Transverse colon (tissue), 4 donors: ENCODE results near the gene MYO9A. TPM values are rescaled to one million over a fixed set of nuclear protein-coding genes. Genes with fewer than 3 reads are reported as not detected.

Experiments
- DNase-seq: peaks from one replicate; pipeline ENCODE4 v3.0.0-alpha.2; 2019
- H3K27ac ChIP-seq, 4 donors: fragments of 200-600 bp; sonication (generic); 2 replicates each; pipeline ENCODE4 v1.5.1; 2016 to 2018; ENCODE audit warnings: inconsistent platforms in 4 of 4
- H3K27me3 ChIP-seq: fragments of 200-600 bp; sonication (generic); 2 replicates; pipeline ENCODE4 v1.5.1; 2017; ENCODE audit warnings: inconsistent platforms
- H3K36me3 ChIP-seq, 4 donors: fragments of 200-600 bp; sonication (generic); 2 replicates each; pipeline ENCODE4 v1.5.1; 2017 to 2019; ENCODE audit warnings: inconsistent platforms in 4 of 4
- H3K4me1 ChIP-seq, 4 donors: fragments of 200-600 bp; sonication (generic); 2 replicates each; pipeline ENCODE4 v1.5.1; 2017 to 2020; ENCODE audit warnings: inconsistent platforms in 4 of 4
- H3K4me3 ChIP-seq, 4 donors: fragments of 200-600 bp; sonication (generic); 1 replicate in 1 of 4; 2 replicates in 3 of 4; pipeline versions ENCODE4 v1.5.1 to v1.6.1; 2017 to 2019; ENCODE audit warnings: inconsistent platforms in 4 of 4
- H3K9me3 ChIP-seq, 2 donors: fragments of 200-600 bp; sonication (generic); 2 replicates each; pipeline ENCODE4 v1.5.1; 2017 to 2019; ENCODE audit warnings: inconsistent platforms in 2 of 2
- EP300 ChIP-seq: sonication (generic); formaldehyde crosslinking; IDR thresholded peaks from one replicate; pipeline ENCODE4 v1.6.1; 2017; ENCODE audit warnings: antibody characterized with exemption, low read depth
- POLR2A ChIP-seq: fragments of 450-650 bp; IDR thresholded peaks from one replicate; pipeline ENCODE4 v1.6.1; 2016; ENCODE audit warnings: antibody characterized with exemption, mild to moderate bottlenecking, moderate library complexity
- POLR2AphosphoS5 ChIP-seq, 3 donors: sonication (generic); formaldehyde crosslinking; IDR thresholded peaks; one replicate each; pipeline ENCODE4 v1.6.1; 2016; ENCODE audit warnings: antibody characterized with exemption in 3 of 3
- WGBS, 2 donors: methylation state at CpG; one replicate each; pipeline ENCODE4 v1.1.5; 2018; ENCODE audit warnings: low coverage in 1 of 2; 5-methylcytosine and 5-hydroxymethylcytosine counted together
- in situ Hi-C, 4 donors: fragments of 200-750 bp; cut with MboI; loops; one replicate each; pipeline versions ENCODE4 v1.15.0 to v1.15.1; 2017; ENCODE audit warnings: low sequenced_read_pairs in 3 of 4, low pct_ligation_motif_present in 1 of 4, low pct_unique_long_range_greater_than_20kb in 1 of 4
- intact Hi-C: fragments of 100-400 bp; cut with DNase I; formaldehyde crosslinking; loops from one replicate; pipeline ENCODE4 v1.15.1; 2023; ENCODE audit warnings: low total_unique reads
- total RNA-seq, 4 donors: library from RNA; depleted of rRNA; stranded (reverse); fragments of >200 nt; gene quantifications; one replicate each; pipeline ENCODE4 v1.1.0, GENCODE V29; 2016
- TF ChIP-seq, protein P1 (sequence below), 5 experiments: fragments of 200-600 bp in 3 of 5; fragments of 450-650 bp in 2 of 5; sonication (generic) in 3 of 5; IDR thresholded peaks; 1 replicate in 2 of 5; 2 replicates in 3 of 5; pipeline ENCODE4 v1.5.1; 2016 to 2017; ENCODE audit warnings: antibody characterized with exemption in 5 of 5, inconsistent platforms in 3 of 5, mild to moderate bottlenecking in 2 of 5, moderate library complexity in 1 of 5

The MYO9A gene
- total RNA-seq, 4 donors from 2014 or later: 52.4 to 103 (median 74.2) TPM

DNA sequence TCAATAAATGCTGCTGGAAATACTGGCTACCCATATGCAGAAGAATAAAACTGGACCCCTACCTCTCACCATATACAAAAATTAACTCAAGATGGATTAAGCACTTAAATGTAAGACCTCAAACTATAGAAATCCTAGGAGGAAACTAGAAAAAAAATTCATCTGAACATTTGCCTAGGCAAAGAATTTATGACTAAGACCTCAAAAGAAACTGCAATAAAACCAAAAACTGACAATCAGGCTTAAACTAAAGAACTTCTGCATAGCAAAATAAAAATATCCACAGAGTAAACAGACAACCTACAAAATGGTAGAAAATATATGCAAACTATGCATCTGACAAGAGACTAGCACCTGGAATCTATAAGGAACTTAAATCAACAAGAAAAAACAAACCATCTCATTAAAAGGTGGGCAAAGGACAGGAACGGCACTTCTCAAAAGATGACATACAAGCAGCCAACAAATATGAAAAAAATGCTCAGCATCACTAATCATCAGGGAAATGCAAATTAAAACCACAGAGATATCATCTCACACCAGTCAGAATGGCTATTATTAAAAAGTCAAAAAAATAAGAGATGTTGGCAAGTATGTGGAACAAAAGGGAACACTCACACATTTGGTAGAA lies 47.0 kb downstream of the MYO9A start:
- in situ Hi-C loops (no loop called here), intact Hi-C loops (no loop called here)
- Histone ChIP-seq H3K27me3 (no peaks in the 10 kb centered on the region), H3K27ac (no peak overlapping the region), H3K36me3 (no peaks in the 10 kb centered on the region), H3K9me3 (no peaks in the 10 kb centered on the region), H3K4me1 (peaks cover 0 to 29% (median 7%) of the 10 kb centered on the region in 4 donors), H3K4me3 (no peak overlapping the region)
- 45 to 63% methylated on average over 1 of the region's 1 CpG for WGBS, 2 donors
- DNase-seq: no peak
- TF ChIP-seq EP300 (no peak), POLR2AphosphoS5 (IDR thresholded peaks at IDR 0.05) (no peak)

DNA sequence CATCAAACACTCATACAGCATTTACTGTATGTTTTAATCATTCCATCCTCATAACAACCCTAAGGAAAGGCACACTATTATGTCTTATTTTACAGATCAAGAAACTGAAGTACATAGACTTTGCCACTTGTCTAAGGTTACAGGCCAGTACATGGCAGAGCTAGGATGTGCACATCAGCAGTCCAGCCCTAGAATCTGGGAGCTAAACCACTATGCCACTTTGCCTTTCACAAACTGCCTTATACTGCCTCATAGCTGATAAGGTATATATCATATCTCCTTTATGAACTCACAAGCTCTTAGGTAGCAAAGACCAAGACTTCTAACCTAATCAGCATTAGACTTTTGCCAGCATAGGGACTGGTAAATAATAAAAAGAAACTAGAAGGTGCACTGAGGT lies 49.1 kb downstream of the MYO9A start:
- H3K4me1 ChIP-seq: peaks cover 0 to 19% (median 0%) of the 10 kb centered on the region in 4 donors
- intact Hi-C loops (no loop called here), in situ Hi-C loops (no loop called here)
- H3K27me3 ChIP-seq: no peaks in the 10 kb centered on the region
- no peaks in the 10 kb centered on the region for H3K36me3 ChIP-seq
- H3K9me3 ChIP-seq: no peaks in the 10 kb centered on the region
- no peak overlapping the region for H3K27ac ChIP-seq
- TF ChIP-seq POLR2AphosphoS5 (IDR thresholded peaks at IDR 0.05) (no peak), POLR2A (no peak), EP300 (no peak)
- TF ChIP-seq, protein P1, sequence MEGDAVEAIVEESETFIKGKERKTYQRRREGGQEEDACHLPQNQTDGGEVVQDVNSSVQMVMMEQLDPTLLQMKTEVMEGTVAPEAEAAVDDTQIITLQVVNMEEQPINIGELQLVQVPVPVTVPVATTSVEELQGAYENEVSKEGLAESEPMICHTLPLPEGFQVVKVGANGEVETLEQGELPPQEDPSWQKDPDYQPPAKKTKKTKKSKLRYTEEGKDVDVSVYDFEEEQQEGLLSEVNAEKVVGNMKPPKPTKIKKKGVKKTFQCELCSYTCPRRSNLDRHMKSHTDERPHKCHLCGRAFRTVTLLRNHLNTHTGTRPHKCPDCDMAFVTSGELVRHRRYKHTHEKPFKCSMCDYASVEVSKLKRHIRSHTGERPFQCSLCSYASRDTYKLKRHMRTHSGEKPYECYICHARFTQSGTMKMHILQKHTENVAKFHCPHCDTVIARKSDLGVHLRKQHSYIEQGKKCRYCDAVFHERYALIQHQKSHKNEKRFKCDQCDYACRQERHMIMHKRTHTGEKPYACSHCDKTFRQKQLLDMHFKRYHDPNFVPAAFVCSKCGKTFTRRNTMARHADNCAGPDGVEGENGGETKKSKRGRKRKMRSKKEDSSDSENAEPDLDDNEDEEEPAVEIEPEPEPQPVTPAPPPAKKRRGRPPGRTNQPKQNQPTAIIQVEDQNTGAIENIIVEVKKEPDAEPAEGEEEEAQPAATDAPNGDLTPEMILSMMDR (IDR thresholded peaks at IDR 0.05): no peak
- DNase-seq: no peak
- no peak overlapping the region for H3K4me3 ChIP-seq

DNA sequence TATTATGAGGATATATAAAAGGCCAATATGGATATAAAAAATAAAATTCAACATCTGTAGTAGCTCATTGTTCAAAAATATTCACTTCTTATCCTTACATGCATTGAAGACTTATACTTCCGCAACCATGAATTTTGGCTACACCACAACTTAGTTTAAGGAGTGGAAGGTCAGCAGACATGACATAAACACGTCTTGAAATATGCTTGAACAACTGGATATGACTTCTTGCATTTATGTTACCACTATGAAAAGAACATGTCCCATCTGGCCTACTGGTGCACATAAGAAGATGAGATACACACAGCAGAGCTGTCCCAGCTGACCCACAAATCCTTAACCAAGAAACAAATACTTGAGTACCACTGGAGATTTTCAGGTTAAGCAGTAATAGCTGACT lies 52.1 kb downstream of the MYO9A start:
- Histone ChIP-seq H3K27ac (no peak overlapping the region), H3K36me3 (no peaks in the 10 kb centered on the region), H3K4me3 (no peak overlapping the region), H3K9me3 (no peaks in the 10 kb centered on the region), H3K4me1 (peaks cover 0 to 12% (median 0%) of the 10 kb centered on the region in 4 donors), H3K27me3 (no peaks in the 10 kb centered on the region)
- WGBS, 2 donors: 85 to 88% methylated on average over 2 of the region's 2 CpGs
- in situ Hi-C loops: no loop called here
- TF ChIP-seq EP300: no peak
- TF ChIP-seq POLR2A: no peak
- TF ChIP-seq, protein P1 (IDR thresholded peaks at IDR 0.05): no peak
- no peak for TF ChIP-seq POLR2AphosphoS5 (IDR thresholded peaks at IDR 0.05)
- intact Hi-C loops: no loop called here
- no peak for DNase-seq

DNA sequence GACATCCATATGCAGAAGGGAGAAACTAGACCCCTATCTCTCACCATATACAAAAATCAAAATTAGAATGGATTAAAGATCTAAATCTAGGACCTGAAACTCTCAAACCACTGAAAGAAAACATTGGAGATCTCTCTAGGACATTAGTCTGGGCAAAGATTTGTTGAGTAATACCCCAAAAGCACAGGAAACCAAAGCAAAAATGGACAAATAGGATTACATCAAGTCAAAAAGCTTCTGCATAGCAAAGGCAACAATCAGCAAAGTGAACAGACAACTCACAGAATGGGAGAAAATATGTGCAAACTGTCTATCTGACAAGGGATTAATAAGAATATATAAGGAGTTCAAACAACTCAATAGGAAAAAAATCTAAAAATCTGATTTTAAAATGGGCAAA lies 54.8 kb downstream of the MYO9A start:
- in situ Hi-C loops: no loop called here
- no peak for DNase-seq
- H3K4me3 ChIP-seq: no peak overlapping the region
- no peaks in the 10 kb centered on the region for H3K27me3 ChIP-seq
- TF ChIP-seq, protein P1 (IDR thresholded peaks at IDR 0.05): no peak
- TF ChIP-seq POLR2A (no peak), EP300 (no peak), POLR2AphosphoS5 (IDR thresholded peaks at IDR 0.05) (no peak)
- H3K9me3 ChIP-seq: no peaks in the 10 kb centered on the region
- intact Hi-C loops: no loop called here
- H3K36me3 ChIP-seq: no peaks in the 10 kb centered on the region
- H3K4me1 ChIP-seq: peaks cover 0 to 9% (median 3%) of the 10 kb centered on the region in 4 donors
- H3K27ac ChIP-seq: no peak overlapping the region

DNA sequence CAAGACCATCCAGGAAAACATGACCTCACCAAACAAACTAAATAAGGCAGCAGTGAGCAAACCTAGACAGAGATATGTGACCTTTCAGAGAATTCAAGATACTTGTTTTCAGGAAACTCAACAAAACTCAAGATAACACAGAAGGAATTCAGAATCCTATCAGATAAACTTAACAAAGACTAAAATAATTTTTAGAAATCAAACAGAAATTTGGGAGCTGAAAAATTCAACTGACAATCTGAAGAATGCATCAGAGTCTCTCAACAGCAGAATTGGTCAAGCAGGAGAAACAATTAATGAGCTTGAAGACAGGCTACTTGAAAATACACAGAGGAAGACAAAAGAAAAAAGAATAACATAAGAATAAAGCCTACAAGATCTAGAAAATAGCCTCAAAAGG lies 55.6 kb downstream of the MYO9A start:
- no peak for TF ChIP-seq POLR2A
- TF ChIP-seq, protein P1 (IDR thresholded peaks at IDR 0.05): no peak
- TF ChIP-seq POLR2AphosphoS5 (IDR thresholded peaks at IDR 0.05): no peak
- TF ChIP-seq EP300: no peak
- DNase-seq: no peak

More for the DNA sequence above, 55.6 kb downstream of the MYO9A start:
- in situ Hi-C loops (no loop called here), intact Hi-C loops (no loop called here)
- Histone ChIP-seq H3K4me1 (peaks cover 0 to 18% (median 4%) of the 10 kb centered on the region in 4 donors), H3K4me3 (no peak overlapping the region), H3K36me3 (no peaks in the 10 kb centered on the region), H3K27ac (no peak overlapping the region), H3K27me3 (no peaks in the 10 kb centered on the region), H3K9me3 (no peaks in the 10 kb centered on the region)
